Activated effector memory CD4-positive, alpha-beta T cell treated with Interleukin-2 at 50 U/mL for 16 hours (primary cell): ENCODE measurements around the gene JAM3.
"Not testable (repeated sequence)": the region's sequence is repeated elsewhere in the genome, so short reads cannot be mapped to it uniquely, and the experiment has no call there.

Source experiments
- DNase-seq: peaks from one replicate; pipeline ENCODE4 v3.0.0-alpha.2; 2020

JAM3 gene

DNA sequence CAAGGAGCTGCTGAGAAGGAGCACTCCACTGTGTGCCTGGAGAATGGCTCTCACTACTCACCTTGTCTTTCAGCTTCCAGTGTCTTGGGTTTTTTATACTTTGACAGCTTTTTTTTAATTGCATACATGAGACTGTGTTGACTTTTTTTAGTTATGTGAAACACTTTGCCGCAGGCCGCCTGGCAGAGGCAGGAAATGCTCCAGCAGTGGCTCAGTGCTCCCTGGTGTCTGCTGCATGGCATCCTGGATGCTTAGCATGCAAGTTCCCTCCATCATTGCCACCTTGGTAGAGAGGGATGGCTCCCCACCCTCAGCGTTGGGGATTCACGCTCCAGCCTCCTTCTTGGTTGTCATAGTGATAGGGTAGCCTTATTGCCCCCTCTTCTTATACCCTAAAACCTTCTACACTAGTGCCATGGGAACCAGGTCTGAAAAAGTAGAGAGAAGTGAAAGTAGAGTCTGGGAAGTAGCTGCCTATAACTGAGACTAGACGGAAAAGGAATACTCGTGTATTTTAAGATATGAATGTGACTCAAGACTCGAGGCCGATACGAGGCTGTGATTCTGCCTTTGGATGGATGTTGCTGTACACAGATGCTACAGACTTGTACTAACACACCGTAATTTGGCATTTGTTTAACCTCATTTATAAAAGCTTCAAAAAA is 82.3 kb downstream of the JAM3 start:
- no peak for DNase-seq

DNA sequence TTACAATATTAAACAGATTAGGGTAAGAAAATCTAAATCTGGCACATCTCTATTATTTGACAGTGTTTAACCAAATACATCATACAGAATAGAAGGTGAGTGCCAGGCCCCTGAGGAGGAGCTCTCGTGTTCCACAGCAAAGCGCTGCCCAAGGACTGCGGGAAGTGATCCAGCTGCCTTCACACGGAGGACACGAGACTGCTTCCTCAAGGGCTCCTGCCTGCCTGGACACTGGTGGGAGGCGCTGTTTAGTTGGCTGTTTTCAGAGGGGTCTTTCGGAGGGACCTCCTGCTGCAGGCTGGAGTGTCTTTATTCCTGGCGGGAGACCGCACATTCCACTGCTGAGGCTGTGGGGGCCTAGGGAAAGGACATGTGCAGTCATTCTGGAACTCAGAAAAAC is 83.8 kb downstream of the JAM3 start:
- DNase-seq: no peak

- DNase-seq: no peak
Observed at GRCh38 chr11:134153147-134153905, 84.5 kb downstream of the JAM3 start.

DNA sequence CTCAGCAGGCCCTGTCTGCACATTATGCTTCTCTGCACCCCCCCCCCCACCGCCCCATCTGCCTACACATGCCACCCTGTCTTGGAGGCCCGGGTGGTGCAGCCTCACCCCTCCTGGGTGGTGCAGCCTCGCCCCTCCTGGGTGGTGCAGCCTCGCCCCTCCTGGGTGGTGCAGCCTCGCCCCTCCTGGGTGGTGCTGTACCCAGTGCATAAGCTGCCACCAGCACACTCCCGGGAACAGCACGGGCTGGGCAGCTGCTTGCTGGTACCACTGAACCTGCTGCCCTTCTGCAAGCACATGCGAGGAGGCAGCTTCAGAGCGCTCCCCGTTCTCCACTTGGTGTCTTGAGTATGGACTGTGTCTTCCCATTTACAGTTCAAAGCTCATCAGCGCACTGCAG is 85.6 kb downstream of the JAM3 start:
- no peak for DNase-seq

GRCh38 chr11:134155456-134155855 is 86.6 kb downstream of the JAM3 start:
- no peak for DNase-seq

DNA sequence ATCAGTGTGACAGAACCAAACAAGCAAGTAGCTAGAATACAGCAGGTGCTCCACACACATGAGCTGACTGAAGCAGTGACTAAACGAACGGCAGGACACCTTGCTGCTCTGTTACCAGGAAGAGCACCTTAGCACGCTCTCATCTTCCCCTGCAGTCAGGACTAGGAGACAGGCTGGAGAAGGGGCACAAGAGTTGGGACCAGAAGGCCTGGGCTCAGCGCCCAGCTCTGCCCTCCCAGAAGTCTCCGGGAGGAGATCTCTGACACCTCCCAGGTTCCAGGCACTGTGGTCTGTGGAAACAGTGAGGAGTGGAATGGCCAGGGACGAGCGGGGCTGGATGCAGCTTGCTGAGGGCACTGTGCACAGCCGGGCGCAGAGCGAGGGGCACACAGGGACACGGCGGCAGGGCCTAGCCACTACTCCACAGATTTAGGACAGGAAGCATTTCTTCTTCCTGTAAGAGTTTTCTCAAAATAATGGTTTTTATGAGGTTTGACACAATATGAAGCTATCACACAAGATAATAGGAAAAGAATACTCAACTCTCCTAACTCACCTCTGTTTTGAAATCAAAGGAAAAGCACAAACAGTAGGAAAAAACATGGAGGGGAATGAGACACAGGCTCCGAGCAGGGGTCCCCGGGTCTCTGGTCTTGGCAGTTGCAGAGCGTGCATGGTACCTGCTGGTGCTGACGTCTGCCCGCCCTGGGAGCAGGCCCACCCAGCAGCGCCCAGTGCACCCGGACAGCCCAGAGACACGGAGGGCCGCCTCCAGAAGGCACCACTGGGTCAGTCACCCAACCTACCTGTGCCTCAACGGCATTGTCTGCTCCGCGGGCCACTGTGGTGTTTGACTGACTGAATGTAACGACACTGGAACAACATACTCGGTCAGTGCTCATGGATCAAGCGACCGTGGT is 87.3 kb downstream of the JAM3 start:
- no peak for DNase-seq

GRCh38 chr11:134157451-134157850 is 88.6 kb downstream of the JAM3 start:
- DNase-seq: no peak

- DNase-seq: no peak
Observed at GRCh38 chr11:134158023-134158422, 89.2 kb downstream of the JAM3 start.

- no peak for DNase-seq
Observed at GRCh38 chr11:134159652-134160051, 90.8 kb downstream of the JAM3 start.

- DNase-seq: no peak
Observed at GRCh38 chr11:134164490-134165370, 95.9 kb downstream of the JAM3 start.

DNA sequence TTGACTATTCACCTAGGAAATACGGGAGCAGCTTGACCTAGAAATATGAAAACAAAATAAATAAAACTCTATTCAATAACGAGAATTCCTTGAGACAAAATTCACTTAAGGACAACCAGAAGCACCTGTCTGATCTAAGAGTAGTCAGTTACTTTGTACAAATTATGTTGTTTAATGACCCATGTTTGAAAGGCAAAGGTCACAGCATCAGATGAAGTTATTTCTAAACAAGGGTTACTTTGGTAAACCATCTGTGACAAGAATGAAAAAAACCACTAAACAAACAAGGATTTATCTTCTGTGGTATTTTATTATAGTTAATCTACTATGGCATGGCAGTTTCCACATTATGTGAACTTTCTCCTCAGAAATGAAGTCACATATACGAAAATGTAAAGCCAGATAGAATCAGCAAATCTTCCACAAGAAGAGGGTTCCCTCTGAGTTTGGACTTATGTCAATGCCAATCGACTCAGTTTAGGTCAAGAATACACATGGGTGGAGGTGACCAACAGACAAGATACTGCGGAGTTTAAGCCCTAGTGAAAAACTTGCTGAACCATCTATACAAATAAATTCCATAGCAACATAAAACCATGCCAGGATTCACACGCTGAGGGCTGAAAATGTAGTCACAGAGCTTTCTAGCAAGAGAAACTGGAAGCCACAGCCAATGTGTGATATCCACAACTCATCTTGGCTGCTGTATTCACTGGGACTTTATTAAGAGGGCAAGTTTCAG is 101.5 kb downstream of the JAM3 start:
- no peak for DNase-seq

DNA sequence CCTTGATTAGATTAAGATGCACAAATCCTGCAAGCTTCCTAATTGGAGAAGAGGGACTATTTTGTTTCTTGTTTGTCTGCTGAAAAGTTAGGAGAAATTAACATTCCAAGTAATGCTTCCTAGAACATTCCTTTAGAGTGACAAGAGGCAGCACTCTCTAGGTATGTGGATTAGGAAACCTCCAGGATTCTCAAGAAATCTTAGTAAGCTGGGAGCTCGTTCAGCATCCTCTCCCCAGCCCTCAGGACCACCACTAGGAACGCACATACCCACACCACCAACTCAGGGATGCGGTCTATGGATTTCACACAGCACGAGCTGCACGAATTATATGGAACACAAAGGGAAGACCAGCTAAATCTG is 102.0 kb downstream of the JAM3 start:
- DNase-seq: no peak

GRCh38 chr11:134171951-134172350 is 103.1 kb downstream of the JAM3 start:
- DNase-seq: no peak

- DNase-seq: no peak
Observed at GRCh38 chr11:134173296-134173695, 104.4 kb downstream of the JAM3 start.

DNA sequence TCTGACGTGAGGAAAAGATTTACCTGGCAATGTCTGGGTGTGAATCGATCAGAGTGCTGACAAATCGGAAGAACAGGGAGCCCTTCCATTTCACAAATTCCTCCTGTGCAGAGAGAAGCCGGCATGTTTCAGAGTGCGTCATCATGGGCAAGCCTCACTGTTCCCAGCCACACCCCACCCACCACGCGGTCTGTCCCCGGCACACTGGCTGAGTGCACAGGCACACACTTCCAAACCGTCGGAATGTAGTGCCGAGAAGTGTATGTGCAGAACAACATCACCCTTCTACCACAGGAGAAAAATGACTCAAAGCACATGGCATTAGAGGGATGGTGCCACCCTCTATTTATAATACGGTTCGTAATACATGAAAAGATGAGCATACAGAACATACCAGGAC is 107.4 kb downstream of the JAM3 start:
- no peak for DNase-seq

GRCh38 chr11:134178032-134178674 is 109.3 kb downstream of the JAM3 start:
- no peak for DNase-seq

- DNase-seq: no peak
Observed at GRCh38 chr11:134181707-134182106, 112.8 kb downstream of the JAM3 start.

DNA sequence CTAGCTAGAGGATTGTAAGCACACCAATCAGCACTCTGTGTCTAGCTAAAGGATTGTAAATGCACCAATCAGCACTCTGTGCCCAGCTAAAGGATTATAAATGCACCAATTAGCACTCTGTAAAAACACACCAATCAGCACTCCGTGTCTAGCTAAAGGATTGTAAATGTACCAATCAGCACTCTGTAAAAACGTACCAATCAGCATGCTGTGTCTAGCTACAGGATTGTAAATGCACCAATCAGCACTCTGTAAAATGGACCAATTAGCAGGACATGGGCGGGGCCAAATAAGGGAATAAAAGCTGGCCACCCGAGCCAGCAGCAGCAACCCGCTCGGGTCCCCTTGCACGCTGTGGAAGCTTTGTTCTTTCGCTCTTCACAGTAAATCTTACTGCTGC is 119.2 kb downstream of the JAM3 start:
- not testable (repeated sequence) for DNase-seq

GRCh38 chr11:134196756-134197155 is 127.9 kb downstream of the JAM3 start:
- DNase-seq: peak; percentile 23

DNA sequence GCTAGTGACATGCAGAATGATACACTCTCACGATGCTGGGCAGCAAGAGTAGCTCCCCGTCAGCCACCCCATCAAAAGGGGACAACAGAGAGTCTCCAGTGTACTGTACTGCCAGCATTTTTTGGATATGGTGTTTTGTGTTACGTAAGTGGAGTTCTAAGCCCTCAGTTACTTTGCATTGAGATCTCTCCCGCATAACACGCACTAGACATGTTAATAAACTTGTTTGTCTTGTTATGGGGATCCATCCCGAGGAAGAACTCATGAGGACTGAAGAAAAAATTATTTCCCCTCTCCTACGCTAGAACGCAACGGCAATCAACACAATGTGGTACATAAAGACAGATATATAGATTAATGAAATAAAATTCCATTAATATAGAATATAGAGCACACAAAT is 130.7 kb downstream of the JAM3 start:
- DNase-seq: no peak

GRCh38 chr11:134200688-134201087 is 131.8 kb downstream of the JAM3 start:
- no peak for DNase-seq
